H9 (cell line): Measurements from ENCODE around the gene USP5. TPM values are rescaled to one million over a fixed set of nuclear protein-coding genes. Genes with fewer than 3 reads are reported as not detected.

Experiments
- DNase-seq: peaks from one replicate; pipeline ENCODE4 v3.0.0-alpha.2; 2017
- H2AFZ ChIP-seq: one replicate; pipeline ENCODE4 v1.6.1; 2013; ENCODE audit warnings: mild to moderate bottlenecking, low read length, control low read depth, moderate library complexity
- H2AK5ac ChIP-seq: 2 replicates; pipeline ENCODE4 v1.6.1; 2013; ENCODE audit warnings: low read length, control low read depth, mixed read lengths; ENCODE audit not compliant: insufficient read length
- H2BK120ac ChIP-seq: one replicate; pipeline ENCODE4 v1.6.1; 2013; ENCODE audit warnings: low read depth, mild to moderate bottlenecking, low read length, control low read depth, inconsistent platforms; ENCODE audit not compliant: poor library complexity, severe bottlenecking
- H2BK12ac ChIP-seq: 2 replicates; pipeline ENCODE4 v1.6.1; 2013; ENCODE audit warnings: low read length, control low read depth, mixed read lengths, low read depth; ENCODE audit not compliant: insufficient read length
- H2BK15ac ChIP-seq: 2 replicates; pipeline ENCODE4 v1.6.1; 2013; ENCODE audit warnings: low read depth, low read length, control low read depth
- H2BK20ac ChIP-seq: one replicate; pipeline ENCODE4 v1.6.1; 2013; ENCODE audit warnings: low read depth, mild to moderate bottlenecking, low read length, control low read depth, inconsistent platforms; ENCODE audit not compliant: poor library complexity, severe bottlenecking
- H2BK5ac ChIP-seq: 2 replicates; pipeline ENCODE4 v1.6.1; 2013; ENCODE audit warnings: low read length, control low read depth, mixed read lengths; ENCODE audit not compliant: insufficient read length
- H3K14ac ChIP-seq: 2 replicates; pipeline ENCODE4 v1.6.1; 2013; ENCODE audit warnings: low read length, control low read depth; ENCODE audit not compliant: insufficient read depth
- H3K18ac ChIP-seq: 2 replicates; pipeline ENCODE4 v1.6.1; 2013; ENCODE audit warnings: low read depth, mild to moderate bottlenecking, mixed read lengths, low read length, control low read depth; ENCODE audit not compliant: insufficient read length
- H3K23ac ChIP-seq: 2 replicates; pipeline ENCODE4 v1.6.1; 2013; ENCODE audit warnings: low read length, control low read depth, mixed read lengths, low read depth; ENCODE audit not compliant: insufficient read length
- H3K23me2 ChIP-seq: 2 replicates; pipeline ENCODE4 v1.6.1; 2013; ENCODE audit warnings: low read depth, mild to moderate bottlenecking, mixed read lengths, low read length, control low read depth; ENCODE audit not compliant: insufficient read length, poor library complexity, severe bottlenecking
- H3K27ac ChIP-seq: 2 replicates; pipeline ENCODE4 v1.5.1; 2013; ENCODE audit warnings: low read length, control low read depth, mixed read lengths, low read depth; ENCODE audit not compliant: insufficient read length
- H3K27me3 ChIP-seq: 2 replicates; pipeline ENCODE4 v1.6.1; 2013; ENCODE audit warnings: low read length, control low read depth, inconsistent platforms; ENCODE audit not compliant: insufficient read depth
- H3K4ac ChIP-seq: 2 replicates; pipeline ENCODE4 v1.6.1; 2013; ENCODE audit warnings: low read depth, mild to moderate bottlenecking, control low read depth, inconsistent platforms, low read length, moderate library complexity
- H3K4me1 ChIP-seq: 2 replicates; pipeline ENCODE4 v1.6.1; 2013; ENCODE audit warnings: low read length, control low read depth, inconsistent platforms; ENCODE audit not compliant: insufficient read depth
- H3K4me2 ChIP-seq: 2 replicates; pipeline ENCODE4 v1.6.1; 2013; ENCODE audit warnings: low read length, control low read depth, mixed read lengths; ENCODE audit not compliant: insufficient read length, insufficient read depth
- H3K56ac ChIP-seq: 2 replicates; pipeline ENCODE4 v1.6.1; 2013; ENCODE audit warnings: low read depth, mild to moderate bottlenecking, mixed read lengths, low read length, control low read depth; ENCODE audit not compliant: insufficient read length
- H3K79me1 ChIP-seq: 2 replicates; pipeline ENCODE4 v1.6.1; 2013; ENCODE audit warnings: low read depth, mild to moderate bottlenecking, moderate library complexity, low read length, control low read depth, inconsistent platforms; ENCODE audit not compliant: insufficient read depth, poor library complexity, severe bottlenecking
- H3K79me2 ChIP-seq: 2 replicates; pipeline ENCODE4 v1.6.1; 2013; ENCODE audit warnings: low read length, control low read depth, inconsistent platforms; ENCODE audit not compliant: insufficient read depth
- H3K9ac ChIP-seq: 2 replicates; pipeline ENCODE4 v1.6.1; 2013; ENCODE audit warnings: low read length, control low read depth, mixed read lengths; ENCODE audit not compliant: insufficient read length; ENCODE audit errors: extremely low read depth
- H3K9me3 ChIP-seq: one replicate; pipeline ENCODE4 v1.6.1; 2013; ENCODE audit warnings: low read depth, low read length, inconsistent platforms; ENCODE audit not compliant: control insufficient read depth
- H3T11ph ChIP-seq: one replicate; pipeline ENCODE4 v1.6.1; 2013; ENCODE audit warnings: mild to moderate bottlenecking, low read length, control low read depth, inconsistent platforms
- H4K20me1 ChIP-seq: one replicate; pipeline ENCODE4 v1.6.1; 2013; ENCODE audit not compliant: control insufficient read depth, insufficient read length, insufficient read depth
- H4K5ac ChIP-seq: 2 replicates; pipeline ENCODE4 v1.6.1; 2013; ENCODE audit warnings: low read depth, mild to moderate bottlenecking, mixed read lengths, low read length, control low read depth; ENCODE audit not compliant: insufficient read length
- H4K8ac ChIP-seq: replicated peaks from 2 replicates; pipeline ENCODE4 v1.6.1; 2013; ENCODE audit warnings: low read length, control low read depth, mixed read lengths, low read depth; ENCODE audit not compliant: insufficient read length
- H4K91ac ChIP-seq: 2 replicates; pipeline ENCODE4 v1.6.1; 2013; ENCODE audit warnings: low read depth, mild to moderate bottlenecking, moderate library complexity, mixed read lengths, low read length, control low read depth; ENCODE audit not compliant: insufficient read length
- H3K27ac Mint-ChIP-seq, 3 experiments: 2 replicates in 2 of 3; 3 replicates in 1 of 3; pipeline ENCODE4 v1.8.0; 2020 to 2021; ENCODE audit warnings: mixed read lengths in 3 of 3, mild to moderate bottlenecking in 1 of 3, moderate library complexity in 1 of 3
- H3K27me3 Mint-ChIP-seq: 2 replicates; pipeline ENCODE4 v1.8.0; 2021; ENCODE audit warnings: low read depth, mild to moderate bottlenecking, moderate library complexity, mixed read lengths
- H3K36me3 Mint-ChIP-seq, 3 experiments: 2 replicates in 2 of 3; 3 replicates in 1 of 3; pipeline ENCODE4 v1.8.0; 2020 to 2021; ENCODE audit warnings: low read depth in 3 of 3, mixed read lengths in 3 of 3; ENCODE audit not compliant: insufficient read depth in 1 of 3
- H3K4me1 Mint-ChIP-seq, 2 experiments: 2 replicates each; pipeline ENCODE4 v1.8.0; 2020; ENCODE audit warnings: mixed read lengths in 2 of 2
- H3K4me3 Mint-ChIP-seq, 2 experiments: 2 replicates in 1 of 2; 3 replicates in 1 of 2; pipeline ENCODE4 v1.8.0; 2020 to 2021; ENCODE audit warnings: mild to moderate bottlenecking in 2 of 2, mixed read lengths in 2 of 2, moderate library complexity in 1 of 2
- H3K9me3 Mint-ChIP-seq, 2 experiments: 2 replicates in 1 of 2; 3 replicates in 1 of 2; pipeline ENCODE4 v1.8.0; 2020; ENCODE audit warnings: mild to moderate bottlenecking in 2 of 2, mixed read lengths in 2 of 2, moderate library complexity in 1 of 2
- WGBS: extraction: QIAGEN DNeasy Blood & Tissue Kit; methylation state at CpG from one replicate; pipeline ENCODE4 v1.1.7; 2013; ENCODE audit warnings: missing lambda C conversion rate, low lambda C conversion rate, mixed read lengths; ENCODE audit not compliant: insufficient read length; ENCODE audit errors: extremely low coverage; 5-methylcytosine and 5-hydroxymethylcytosine counted together
- total RNA-seq: library from RNA; stranded (reverse); gene quantifications from 2 replicates; pipeline ENCODE4 v1.2.1, GENCODE V29; 2021
- TF ChIP-seq, protein P1 (sequence below): fragments of 200-600 bp; sonication (generic); conservative IDR thresholded peaks from 3 replicates; pipeline ENCODE4 v1.8.0; 2021; ENCODE audit warnings: antibody characterized with exemption, mild to moderate bottlenecking

USP5 gene
- total RNA-seq, 1 experiment from 2014 or later, result 143 TPM

DNA sequence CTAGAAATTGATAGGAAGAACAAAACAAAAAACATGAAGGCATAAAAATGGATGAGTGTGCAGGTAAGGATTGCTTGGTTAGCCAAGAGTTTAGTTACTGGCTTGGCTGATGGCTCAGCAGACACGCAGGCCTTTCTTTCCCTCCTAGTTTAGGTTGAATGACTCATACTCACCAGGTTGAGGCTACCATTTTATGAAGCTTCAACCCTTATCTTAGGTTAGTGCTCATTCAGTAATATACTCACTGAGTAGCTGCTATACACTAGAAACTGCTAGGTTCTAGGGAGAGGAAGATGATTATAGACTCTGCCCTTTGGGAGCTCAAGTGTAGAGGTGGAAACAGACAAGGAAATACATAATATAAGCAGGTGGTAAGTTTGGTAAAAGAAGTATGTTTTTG, 17.7 kb upstream of the USP5 start:
- no peak overlapping the region for H3K9ac ChIP-seq
- H3K23me2 ChIP-seq, result peaks cover 5% of the 10 kb centered on the region
- no peak overlapping the region for H4K8ac ChIP-seq
- no peak overlapping the region for H3K4ac ChIP-seq
- H3K79me1 ChIP-seq, result no peaks in the 10 kb centered on the region
- no peak overlapping the region for H4K91ac ChIP-seq
- H3K23ac ChIP-seq, result no peak overlapping the region
- H3K79me2 ChIP-seq, result peaks cover 2% of the 10 kb centered on the region; the same call in 1 of the 2 replicates
- no peak overlapping the region for H4K5ac ChIP-seq
- H3T11ph ChIP-seq, result no peak overlapping the region
- H2BK20ac ChIP-seq, result no peak overlapping the region
- H3K14ac ChIP-seq, result no peak overlapping the region
- H3K27ac Mint-ChIP-seq, result peak overlapping the region in 1 of 3 experiments; percentile 25; a peak in 3 of 7 replicates
- peaks cover 2% of the 10 kb centered on the region for H4K20me1 ChIP-seq
- H3K9me3 Mint-ChIP-seq, result no peaks in the 10 kb centered on the region; a peak in 1 of 5 replicates
- no peak overlapping the region for H3K4me3 Mint-ChIP-seq
- no peak overlapping the region for H2AFZ ChIP-seq
- peaks cover 6 to 21% of the 10 kb centered on the region in 2 experiments for H3K4me1 Mint-ChIP-seq
- H3K27me3 ChIP-seq, result no peaks in the 10 kb centered on the region
- no peak for DNase-seq
- H3K36me3 Mint-ChIP-seq, result peaks cover 43 to 85% (median 75%) of the 10 kb centered on the region in 3 experiments; a peak in 6 of 7 replicates
- no peak overlapping the region for H3K56ac ChIP-seq
- no peak overlapping the region for H2BK120ac ChIP-seq
- H3K4me1 ChIP-seq, result no peaks in the 10 kb centered on the region
- H3K18ac ChIP-seq, result no peak overlapping the region
- H2AK5ac ChIP-seq, result no peak overlapping the region
- WGBS, result no CpG with 5 or more reads among the region's 1 CpG
- no peak overlapping the region for H3K27ac ChIP-seq
- no peaks in the 10 kb centered on the region for H3K27me3 Mint-ChIP-seq
- TF ChIP-seq, protein P1, sequence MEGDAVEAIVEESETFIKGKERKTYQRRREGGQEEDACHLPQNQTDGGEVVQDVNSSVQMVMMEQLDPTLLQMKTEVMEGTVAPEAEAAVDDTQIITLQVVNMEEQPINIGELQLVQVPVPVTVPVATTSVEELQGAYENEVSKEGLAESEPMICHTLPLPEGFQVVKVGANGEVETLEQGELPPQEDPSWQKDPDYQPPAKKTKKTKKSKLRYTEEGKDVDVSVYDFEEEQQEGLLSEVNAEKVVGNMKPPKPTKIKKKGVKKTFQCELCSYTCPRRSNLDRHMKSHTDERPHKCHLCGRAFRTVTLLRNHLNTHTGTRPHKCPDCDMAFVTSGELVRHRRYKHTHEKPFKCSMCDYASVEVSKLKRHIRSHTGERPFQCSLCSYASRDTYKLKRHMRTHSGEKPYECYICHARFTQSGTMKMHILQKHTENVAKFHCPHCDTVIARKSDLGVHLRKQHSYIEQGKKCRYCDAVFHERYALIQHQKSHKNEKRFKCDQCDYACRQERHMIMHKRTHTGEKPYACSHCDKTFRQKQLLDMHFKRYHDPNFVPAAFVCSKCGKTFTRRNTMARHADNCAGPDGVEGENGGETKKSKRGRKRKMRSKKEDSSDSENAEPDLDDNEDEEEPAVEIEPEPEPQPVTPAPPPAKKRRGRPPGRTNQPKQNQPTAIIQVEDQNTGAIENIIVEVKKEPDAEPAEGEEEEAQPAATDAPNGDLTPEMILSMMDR, result no peak
- H2BK12ac ChIP-seq, result no peak overlapping the region
- H3K4me2 ChIP-seq, result no peak overlapping the region
- no peak overlapping the region for H2BK15ac ChIP-seq
- H2BK5ac ChIP-seq, result no peak overlapping the region
- no peaks in the 10 kb centered on the region for H3K9me3 ChIP-seq
